HG03064 (cell line): Measurements from ENCODE around the gene BAAT.
"Not testable (repeated sequence)": the region's sequence is repeated elsewhere in the genome, so short reads cannot be mapped to it uniquely, and the experiment has no call there.

Experiments used
- ATAC-seq: cut with Tn5 transposase; IDR thresholded peaks from one replicate; pipeline ENCODE4 v1.9.1; 2021; ENCODE audit warnings: low read depth; ENCODE audit not compliant: unreplicated experiment

Gene BAAT

DNA sequence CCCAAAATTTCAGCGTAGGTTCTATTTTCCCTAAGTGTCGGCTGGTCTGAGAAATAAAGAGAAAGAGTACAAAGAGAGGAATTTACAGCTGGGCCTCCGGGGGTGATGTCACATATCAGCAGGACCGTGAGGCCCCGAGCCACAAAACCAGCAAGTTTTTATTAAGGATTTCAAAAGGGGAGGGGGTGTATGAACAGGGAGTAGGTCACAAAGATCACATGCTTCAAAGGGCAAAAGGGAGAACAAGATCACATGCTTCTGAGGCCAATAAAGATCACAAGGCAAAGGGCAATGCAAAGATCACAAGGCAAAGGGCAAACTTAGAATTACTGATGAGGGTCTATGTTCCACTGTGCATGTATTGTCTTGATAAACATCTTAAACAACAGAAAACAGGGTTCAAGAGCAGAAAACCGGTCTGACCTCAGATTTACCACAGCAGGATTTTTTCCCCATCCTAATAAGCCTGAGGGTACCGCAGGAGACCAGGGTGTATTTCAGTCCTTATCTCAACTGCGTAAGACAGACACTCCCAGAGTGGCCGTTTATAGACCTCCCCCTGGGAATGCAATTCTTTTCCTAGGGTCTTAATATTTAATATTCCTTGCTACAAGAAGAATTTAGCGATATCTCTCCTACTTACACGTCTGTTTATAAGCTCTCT lies at the start of gene BAAT:
Gene BAAT (minus strand): TSS at position 134 of the 664 bp plus-strand sequence. CDS start 13,602 bp downstream, outside the sequence.
- not testable (repeated sequence) for ATAC-seq

DNA sequence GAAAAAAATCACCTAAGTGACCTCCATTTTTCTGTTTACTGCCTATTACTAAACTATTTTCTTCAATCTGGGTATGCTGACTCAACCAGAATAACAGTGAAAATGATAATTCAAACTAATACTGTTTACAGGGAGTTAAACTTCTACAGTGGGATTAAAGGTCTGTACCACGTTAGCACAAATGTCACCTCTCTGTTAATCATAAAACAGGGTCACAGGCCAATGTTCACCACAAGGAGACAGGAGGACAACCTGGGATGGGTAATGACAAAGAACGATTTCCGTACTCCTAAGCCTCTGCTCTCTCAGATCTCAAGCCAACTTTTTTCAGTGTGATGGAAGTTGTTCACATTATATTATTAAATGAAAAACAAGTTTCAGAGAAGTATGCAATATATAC lies 48.4 kb upstream of the BAAT start:
- ATAC-seq = no peak

DNA sequence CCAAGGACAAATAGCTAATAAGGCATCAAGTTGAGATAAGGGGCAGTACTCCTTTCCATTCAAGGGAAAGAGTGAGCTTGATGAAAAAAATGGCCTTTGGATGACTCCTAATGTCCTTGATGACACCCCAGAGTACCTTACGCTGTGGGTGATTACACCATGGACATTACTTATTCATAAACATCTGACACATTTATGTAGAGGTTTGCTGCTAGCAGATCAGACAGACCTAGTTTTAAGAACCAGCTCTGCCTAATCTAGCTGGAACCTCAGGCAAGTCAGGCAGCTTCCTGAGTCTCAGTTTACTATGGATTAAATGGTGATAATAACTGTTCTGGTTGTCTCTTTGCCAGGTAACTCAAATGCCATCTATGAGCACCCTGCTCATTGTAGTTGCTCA lies 47.9 kb upstream of the BAAT start:
- no peak for ATAC-seq

- ATAC-seq = no peak
Measured at GRCh38 chr9:101432171-101432570, 47.4 kb upstream of the BAAT start.

DNA sequence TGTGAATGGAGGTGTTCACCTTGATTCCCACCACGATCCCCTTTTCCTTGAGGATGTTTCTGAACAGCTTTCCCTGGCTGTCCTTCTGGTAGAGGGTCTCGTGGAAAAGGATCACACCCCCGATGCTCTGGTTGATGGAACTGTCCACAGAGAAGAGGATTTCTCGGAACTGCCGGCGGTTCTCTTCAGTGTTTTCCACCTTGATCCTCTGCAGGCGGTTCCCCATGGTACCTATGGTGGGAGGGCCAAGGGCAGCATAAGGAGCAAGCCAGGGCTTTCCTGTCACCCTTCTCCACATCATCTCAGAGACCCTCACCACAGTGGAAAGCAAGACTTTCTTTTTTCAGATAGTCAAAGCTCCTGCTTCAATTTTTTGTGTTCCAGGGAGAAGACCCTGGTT lies 44.9 kb upstream of the BAAT start:
- no peak for ATAC-seq

DNA sequence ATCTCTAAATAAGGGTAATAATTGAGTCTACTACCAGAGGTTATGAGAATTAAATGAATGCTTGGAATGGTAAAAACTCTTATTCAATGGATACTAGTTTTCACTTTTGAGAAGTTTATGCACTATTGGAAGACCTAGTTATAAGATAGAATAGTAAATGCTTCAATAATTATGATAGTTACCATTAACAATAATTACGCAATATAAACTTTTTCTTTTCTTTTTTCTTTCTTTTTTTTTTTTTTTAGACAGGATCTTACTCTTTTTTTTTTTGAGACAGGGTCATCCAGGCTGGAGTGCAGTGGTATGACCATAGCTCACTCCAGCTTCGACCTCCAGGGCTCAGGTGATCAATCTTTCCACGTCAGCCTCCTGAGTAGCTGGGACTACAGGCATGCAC lies 44.1 kb upstream of the BAAT start:
- no peak for ATAC-seq

GRCh38 chr9:101427957-101428655 lies 43.3 kb upstream of the BAAT start:
- no peak for ATAC-seq

DNA sequence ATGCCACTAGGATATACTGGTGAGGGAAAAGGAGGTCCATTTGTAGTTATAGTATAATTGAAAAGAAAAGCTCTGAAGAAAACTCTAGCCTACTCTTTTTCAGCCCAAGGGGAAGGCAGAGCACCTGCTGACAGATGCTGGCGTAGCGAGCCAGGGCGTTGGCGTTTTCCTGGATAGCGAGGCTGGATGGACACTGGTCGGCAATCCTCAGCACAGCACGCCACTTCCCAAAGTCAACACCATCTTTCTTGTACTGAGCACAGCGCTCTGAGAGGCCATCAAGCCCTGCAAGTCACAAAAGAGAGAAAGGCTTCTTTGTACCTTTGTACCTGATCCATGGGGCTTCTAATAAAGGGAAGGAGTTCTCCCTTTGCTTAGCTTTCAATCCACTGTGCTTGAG lies 42.6 kb upstream of the BAAT start:
- no peak for ATAC-seq

GRCh38 chr9:101421653-101422065 lies 36.9 kb upstream of the BAAT start:
- ATAC-seq = no peak

DNA sequence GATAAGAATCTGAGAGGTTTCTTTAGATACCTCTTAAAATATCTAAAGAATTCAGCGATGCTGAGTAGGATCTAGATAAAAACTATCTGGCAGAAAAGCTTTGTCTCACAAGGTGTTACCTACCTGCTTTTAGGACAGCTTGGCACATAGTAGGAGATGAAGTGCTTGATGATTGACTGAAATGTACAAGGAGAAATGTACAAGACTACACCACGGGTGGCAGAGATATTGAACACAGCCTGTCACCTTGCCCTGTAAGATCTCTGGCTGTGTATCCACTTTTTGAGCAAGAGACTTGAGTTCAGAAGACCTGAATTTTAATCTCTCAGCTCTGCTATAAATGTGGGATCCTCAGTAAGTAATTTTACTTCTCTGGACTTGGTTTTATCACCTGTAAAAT lies 35.1 kb upstream of the BAAT start:
- no peak for ATAC-seq

DNA sequence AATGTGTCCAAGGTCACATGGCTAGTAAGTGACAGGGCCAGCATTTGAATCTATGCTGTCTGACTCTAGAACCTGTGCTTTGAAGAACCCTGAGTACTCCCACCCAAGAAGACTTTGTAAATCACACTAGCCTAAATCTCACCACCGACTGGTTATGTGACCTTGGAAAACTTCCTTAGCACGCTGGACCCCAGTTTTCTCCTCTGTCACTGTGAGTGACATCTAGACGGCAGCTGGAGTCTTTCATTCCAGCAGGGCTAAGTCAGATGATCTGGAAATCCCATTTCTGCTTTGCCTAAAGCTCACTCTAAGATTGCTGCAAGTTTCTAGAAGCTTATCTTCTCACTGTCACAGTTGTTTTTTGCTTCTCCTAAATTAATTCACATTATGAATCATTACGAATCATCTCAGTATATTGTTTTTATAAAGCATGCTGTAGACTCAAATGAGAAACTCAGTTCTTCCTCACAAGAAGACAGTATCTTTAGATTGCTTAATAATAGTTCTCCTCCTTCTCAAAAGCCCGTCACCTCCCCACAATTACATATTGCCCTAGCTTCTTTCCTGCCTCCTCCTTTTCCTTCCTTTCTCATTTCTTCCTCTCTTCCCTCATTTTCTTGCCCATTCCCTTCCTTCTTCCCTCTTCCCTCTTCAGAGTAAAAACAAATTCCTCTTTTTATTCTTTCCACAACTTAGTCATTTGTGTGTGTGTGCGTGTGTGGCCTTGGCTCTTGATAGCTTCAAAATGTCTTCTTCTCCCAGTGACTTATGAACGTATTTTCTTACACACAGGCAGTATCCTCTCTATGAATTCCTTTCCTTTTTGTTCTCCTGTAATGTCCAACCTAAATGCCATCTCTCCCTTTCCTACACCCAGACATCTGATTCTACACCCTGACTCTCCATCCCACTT lies 34.0 kb upstream of the BAAT start:
- ATAC-seq = no peak

- ATAC-seq = no peak
Measured at GRCh38 chr9:101417977-101418376, 33.2 kb upstream of the BAAT start.

GRCh38 chr9:101417389-101417788 lies 32.6 kb upstream of the BAAT start:
- ATAC-seq = no peak

GRCh38 chr9:101415578-101415977 lies 30.8 kb upstream of the BAAT start:
- ATAC-seq = no peak

DNA sequence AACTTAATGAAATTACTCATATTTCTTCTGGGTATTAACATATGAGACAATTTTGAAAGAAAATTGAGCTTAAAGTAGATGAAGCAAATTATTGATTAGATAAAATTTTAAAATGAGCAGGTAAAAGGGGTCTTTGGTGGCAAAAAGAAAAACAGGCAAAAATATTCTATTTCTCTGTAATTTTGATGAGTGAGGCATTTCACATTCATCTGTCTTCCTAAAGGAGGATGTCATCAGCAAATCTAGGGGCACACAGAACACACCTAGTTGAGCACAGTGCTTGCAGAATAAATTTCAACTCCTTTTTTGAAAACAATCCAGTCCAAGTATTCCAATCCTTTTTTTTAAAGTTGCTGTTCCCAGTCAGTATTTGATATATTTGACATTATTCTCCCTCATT lies 30.0 kb upstream of the BAAT start:
- no peak for ATAC-seq

- ATAC-seq = no peak
Measured at GRCh38 chr9:101409079-101409477, 24.3 kb upstream of the BAAT start.

DNA sequence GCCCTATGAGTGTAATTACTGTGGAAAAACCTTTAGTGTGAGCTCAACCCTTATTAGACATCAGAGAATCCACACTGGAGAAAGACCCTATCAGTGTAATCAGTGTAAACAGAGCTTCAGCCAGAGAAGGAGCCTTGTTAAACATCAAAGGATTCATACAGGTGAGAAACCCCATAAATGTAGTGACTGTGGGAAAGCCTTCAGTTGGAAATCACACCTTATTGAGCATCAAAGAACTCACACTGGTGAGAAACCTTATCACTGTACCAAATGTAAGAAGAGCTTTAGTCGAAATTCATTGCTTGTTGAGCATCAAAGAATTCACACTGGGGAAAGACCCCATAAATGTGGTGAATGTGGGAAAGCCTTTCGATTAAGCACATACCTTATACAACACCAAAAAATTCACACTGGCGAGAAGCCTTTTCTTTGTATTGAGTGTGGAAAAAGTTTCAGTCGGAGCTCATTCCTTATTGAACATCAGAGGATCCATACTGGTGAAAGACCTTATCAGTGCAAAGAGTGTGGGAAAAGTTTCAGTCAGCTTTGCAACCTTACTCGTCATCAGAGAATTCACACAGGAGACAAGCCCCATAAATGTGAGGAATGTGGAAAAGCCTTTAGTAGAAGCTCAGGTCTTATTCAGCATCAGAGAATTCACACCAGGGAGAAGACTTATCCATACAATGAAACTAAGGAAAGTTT lies 23.7 kb upstream of the BAAT start:
- ATAC-seq = no peak

- ATAC-seq = no peak
Measured at GRCh38 chr9:101403516-101404285, 18.9 kb upstream of the BAAT start.

GRCh38 chr9:101400120-101400519 lies 15.3 kb upstream of the BAAT start:
- no peak for ATAC-seq

DNA sequence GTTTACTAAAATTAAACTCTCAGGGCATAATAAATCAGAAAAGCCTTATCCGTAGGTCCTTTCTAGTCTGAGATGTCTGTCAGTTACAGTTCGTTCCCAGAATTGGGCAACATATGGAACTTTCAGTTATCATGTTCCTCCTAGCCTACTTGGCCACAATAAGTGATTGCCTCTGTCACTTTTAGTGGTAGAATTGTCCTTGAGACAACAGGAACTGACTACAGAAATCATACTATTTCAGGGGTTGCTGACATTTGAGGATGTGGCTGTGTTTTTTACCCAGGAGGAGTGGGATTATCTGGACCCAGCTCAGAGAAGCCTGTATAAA lies 14.8 kb upstream of the BAAT start:
- ATAC-seq = no peak
